ENCODE data around the gene CCDC34.

CCDC34 gene

DNA sequence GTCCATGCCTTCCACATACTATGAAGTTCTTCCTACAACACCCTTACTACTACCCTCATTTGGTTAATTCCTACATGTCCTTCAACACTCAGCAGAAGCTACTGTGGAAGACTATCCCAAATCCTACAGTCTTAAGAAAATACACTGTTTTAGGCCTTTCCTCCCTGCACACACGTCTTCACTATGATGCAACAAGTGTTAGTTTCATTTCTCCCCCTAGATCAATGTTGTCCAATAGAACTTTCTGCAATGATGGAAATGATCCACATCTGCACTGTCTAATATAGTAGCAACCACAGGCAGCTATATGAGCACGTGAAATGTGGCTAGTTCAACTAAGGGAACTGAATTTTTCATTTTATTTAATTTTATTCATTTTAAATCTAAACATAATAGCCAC lies 46.7 kb upstream of the CCDC34 start:
- no peak overlapping the region for H3K4me3 ChIP-seq (IDR thresholded peaks at IDR 0.05; ENCODE audit: insufficient read depth, low read depth, low read length)
- H3K9ac ChIP-seq = no peak overlapping the region
- H3K36me3 ChIP-seq (ENCODE audit: insufficient read depth) = no peaks in the 10 kb centered on the region
- H3K4me2 ChIP-seq = no peak overlapping the region
- H3K27me3 ChIP-seq (ENCODE audit: insufficient read depth, low read depth) = no peaks in the 10 kb centered on the region
- H4K20me1 ChIP-seq (ENCODE audit: insufficient read depth) = no peaks in the 10 kb centered on the region
- H2AFZ ChIP-seq (ENCODE audit: low read depth) = no peak overlapping the region
- TF ChIP-seq, protein P1, sequence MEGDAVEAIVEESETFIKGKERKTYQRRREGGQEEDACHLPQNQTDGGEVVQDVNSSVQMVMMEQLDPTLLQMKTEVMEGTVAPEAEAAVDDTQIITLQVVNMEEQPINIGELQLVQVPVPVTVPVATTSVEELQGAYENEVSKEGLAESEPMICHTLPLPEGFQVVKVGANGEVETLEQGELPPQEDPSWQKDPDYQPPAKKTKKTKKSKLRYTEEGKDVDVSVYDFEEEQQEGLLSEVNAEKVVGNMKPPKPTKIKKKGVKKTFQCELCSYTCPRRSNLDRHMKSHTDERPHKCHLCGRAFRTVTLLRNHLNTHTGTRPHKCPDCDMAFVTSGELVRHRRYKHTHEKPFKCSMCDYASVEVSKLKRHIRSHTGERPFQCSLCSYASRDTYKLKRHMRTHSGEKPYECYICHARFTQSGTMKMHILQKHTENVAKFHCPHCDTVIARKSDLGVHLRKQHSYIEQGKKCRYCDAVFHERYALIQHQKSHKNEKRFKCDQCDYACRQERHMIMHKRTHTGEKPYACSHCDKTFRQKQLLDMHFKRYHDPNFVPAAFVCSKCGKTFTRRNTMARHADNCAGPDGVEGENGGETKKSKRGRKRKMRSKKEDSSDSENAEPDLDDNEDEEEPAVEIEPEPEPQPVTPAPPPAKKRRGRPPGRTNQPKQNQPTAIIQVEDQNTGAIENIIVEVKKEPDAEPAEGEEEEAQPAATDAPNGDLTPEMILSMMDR (conservative IDR thresholded peaks at IDR 0.05; ENCODE audit: low read depth, low read length) = no peak
- H3K79me2 ChIP-seq (ENCODE audit: insufficient read depth, low read depth) = no peaks in the 10 kb centered on the region
- no peak overlapping the region for H3K27ac ChIP-seq
- no peaks in the 10 kb centered on the region for H3K4me1 ChIP-seq (ENCODE audit: low read depth, poor library complexity, severe bottlenecking)

DNA sequence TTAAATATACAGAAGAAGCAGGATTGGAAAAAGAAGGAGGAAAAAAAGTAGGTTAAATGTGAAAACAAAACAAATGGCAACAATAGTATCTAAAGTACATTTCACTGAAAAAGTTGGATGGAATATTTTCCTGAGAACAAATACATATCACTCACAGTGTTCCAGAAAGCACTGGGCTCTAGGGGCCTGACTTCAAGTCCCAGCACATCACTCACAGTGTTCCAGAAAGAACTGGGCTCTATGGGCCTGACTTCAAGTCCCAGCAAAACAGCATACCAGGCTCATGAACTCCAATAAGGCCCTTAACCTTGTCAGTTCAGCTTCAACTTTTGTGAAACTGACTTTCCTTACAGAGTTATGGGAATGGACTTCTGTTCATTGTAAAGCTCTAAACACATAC lies 46.0 kb upstream of the CCDC34 start:
- no peak overlapping the region for H3K4me2 ChIP-seq
- no peaks in the 10 kb centered on the region for H3K36me3 ChIP-seq (ENCODE audit: insufficient read depth)
- H4K20me1 ChIP-seq (ENCODE audit: insufficient read depth) = no peaks in the 10 kb centered on the region
- H3K4me1 ChIP-seq (ENCODE audit: low read depth, poor library complexity, severe bottlenecking) = no peaks in the 10 kb centered on the region
- no peak overlapping the region for H3K9ac ChIP-seq
- no peak overlapping the region for H3K27ac ChIP-seq
- H3K79me2 ChIP-seq (ENCODE audit: insufficient read depth, low read depth) = no peaks in the 10 kb centered on the region
- H3K4me3 ChIP-seq (IDR thresholded peaks at IDR 0.05; ENCODE audit: insufficient read depth, low read depth, low read length) = no peak overlapping the region
- H3K27me3 ChIP-seq (ENCODE audit: insufficient read depth, low read depth) = no peaks in the 10 kb centered on the region
- TF ChIP-seq, protein P1 (conservative IDR thresholded peaks at IDR 0.05; ENCODE audit: low read depth, low read length) = no peak
- no peak overlapping the region for H2AFZ ChIP-seq (ENCODE audit: low read depth)

DNA sequence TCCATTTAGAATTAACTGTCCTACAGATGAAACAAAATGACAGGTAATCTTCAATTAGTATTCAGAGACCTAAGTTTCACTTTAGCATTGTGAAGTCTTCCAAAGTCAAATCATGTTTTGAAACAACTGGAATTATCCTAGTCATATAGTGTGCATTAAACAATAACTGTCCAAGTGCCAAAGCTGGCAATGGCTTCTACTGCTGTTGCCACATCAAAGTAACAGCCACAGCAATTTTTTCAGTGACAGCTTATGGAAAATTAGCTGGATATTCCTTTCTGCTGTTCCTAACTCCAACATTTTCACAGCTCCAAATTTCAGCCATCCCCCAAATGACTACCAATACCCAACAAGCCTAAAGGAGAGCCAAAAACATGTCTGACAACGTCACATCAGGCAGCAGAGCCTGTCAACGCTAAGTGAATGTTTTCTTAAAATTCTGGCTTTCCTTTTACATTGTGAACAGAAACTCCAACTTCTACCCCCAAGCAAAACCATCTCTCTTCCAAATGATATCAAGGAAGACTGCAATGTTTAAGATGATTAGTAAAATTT lies 45.3 kb upstream of the CCDC34 start:
- no peaks in the 10 kb centered on the region for H3K36me3 ChIP-seq (ENCODE audit: insufficient read depth)
- H3K79me2 ChIP-seq (ENCODE audit: insufficient read depth, low read depth) = no peaks in the 10 kb centered on the region
- H3K4me3 ChIP-seq (IDR thresholded peaks at IDR 0.05; ENCODE audit: insufficient read depth, low read depth, low read length) = no peak overlapping the region
- no peak overlapping the region for H2AFZ ChIP-seq (ENCODE audit: low read depth)
- H4K20me1 ChIP-seq (ENCODE audit: insufficient read depth) = no peaks in the 10 kb centered on the region
- H3K27me3 ChIP-seq (ENCODE audit: insufficient read depth, low read depth) = no peaks in the 10 kb centered on the region
- H3K4me1 ChIP-seq (ENCODE audit: low read depth, poor library complexity, severe bottlenecking) = no peaks in the 10 kb centered on the region
- H3K9ac ChIP-seq = no peak overlapping the region
- no peak overlapping the region for H3K27ac ChIP-seq
- H3K4me2 ChIP-seq = no peak overlapping the region
- TF ChIP-seq, protein P1 (conservative IDR thresholded peaks at IDR 0.05; ENCODE audit: low read depth, low read length) = no peak

DNA sequence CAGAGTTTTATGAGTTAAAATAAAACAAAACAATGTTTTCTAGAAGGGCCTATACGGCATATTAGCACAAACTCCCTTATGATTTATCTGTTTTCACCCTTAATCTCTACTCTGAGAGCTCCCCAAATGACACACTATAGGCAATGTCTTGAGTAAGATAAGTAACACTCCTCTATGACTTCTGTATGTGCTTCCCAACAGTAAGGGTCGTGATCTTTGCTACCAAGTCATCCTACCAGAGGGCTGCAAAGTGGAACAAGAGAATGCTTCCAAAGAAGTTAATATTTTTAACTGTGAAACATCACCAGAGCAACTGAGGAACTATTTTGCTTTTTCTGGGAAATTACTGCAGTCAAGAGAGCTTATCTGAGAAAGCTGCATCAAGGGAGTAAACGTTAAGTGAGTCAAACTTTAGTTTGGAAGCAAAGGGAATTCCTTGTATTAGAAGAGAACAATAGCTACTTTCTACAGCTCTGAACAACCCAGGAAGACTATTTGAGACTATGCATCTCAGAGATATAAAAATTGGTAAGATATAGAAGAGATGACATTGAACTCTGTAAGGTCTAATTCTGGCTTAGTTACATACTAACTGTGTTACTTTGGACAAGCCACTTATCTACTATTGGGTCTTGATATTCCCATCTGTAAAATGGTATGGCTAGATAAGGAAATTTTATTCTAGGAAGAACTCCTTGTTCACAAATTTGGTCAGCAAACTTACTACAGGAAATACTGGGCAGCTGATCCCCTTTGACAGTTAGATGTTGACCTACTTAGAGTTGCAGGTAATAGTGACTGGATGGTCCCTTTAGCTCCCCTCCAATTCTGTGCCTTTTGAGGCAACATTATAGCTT lies 43.7 kb upstream of the CCDC34 start:
- Histone ChIP-seq H2AFZ (ENCODE audit: low read depth) (no peak overlapping the region), H3K27ac (no peak overlapping the region), H4K20me1 (ENCODE audit: insufficient read depth) (no peaks in the 10 kb centered on the region), H3K79me2 (ENCODE audit: insufficient read depth, low read depth) (no peaks in the 10 kb centered on the region), H3K4me1 (ENCODE audit: low read depth, poor library complexity, severe bottlenecking) (no peaks in the 10 kb centered on the region), H3K4me3 (IDR thresholded peaks at IDR 0.05; ENCODE audit: insufficient read depth, low read depth, low read length) (no peak overlapping the region), H3K9ac (no peak overlapping the region), H3K27me3 (ENCODE audit: insufficient read depth, low read depth) (no peaks in the 10 kb centered on the region), H3K4me2 (no peak overlapping the region), H3K36me3 (ENCODE audit: insufficient read depth) (no peaks in the 10 kb centered on the region)
- TF ChIP-seq, protein P1 (conservative IDR thresholded peaks at IDR 0.05; ENCODE audit: low read depth, low read length) = no peak

All from KMS-11 (cell line).